Left ventricle myocardium inferior (tissue), 1 donor: ENCODE data around the gene PRSS38. TPM values are rescaled to one million over a fixed set of nuclear protein-coding genes. Genes with fewer than 3 reads are reported as not detected.

Experiments
- DNase-seq: peaks from one replicate; pipeline ENCODE4 v3.0.0-alpha.2; 2020
- H3K27ac ChIP-seq: fragments of 200-600 bp; replicated peaks from 2 replicates; pipeline ENCODE4 v1.8.0; 2021
- H3K27me3 ChIP-seq: fragments of 200-600 bp; 2 replicates; pipeline ENCODE4 v1.8.0; 2021; ENCODE audit warnings: low read depth
- H3K36me3 ChIP-seq: fragments of 200-600 bp; 2 replicates; pipeline ENCODE4 v1.8.0; 2021
- H3K4me1 ChIP-seq: fragments of 200-600 bp; 2 replicates; pipeline ENCODE4 v1.8.0; 2021
- H3K4me3 ChIP-seq: fragments of 200-600 bp; 2 replicates; pipeline ENCODE4 v1.8.0; 2021; ENCODE audit warnings: mild to moderate bottlenecking, moderate library complexity
- H3K9me3 ChIP-seq: fragments of 200-600 bp; replicated peaks from 2 replicates; pipeline ENCODE4 v1.8.0; 2021
- intact Hi-C: fragments of 100-400 bp; cut with micrococcal nuclease; formaldehyde crosslinking; loops from one replicate; pipeline ENCODE4 v1.11.0; 2022
- total RNA-seq: library from RNA; stranded (reverse); fragmentation: NEBNext Ultra II Directional; extraction: Animal tissue kit (Norgen Biotek cat#: 25700); gene quantifications from one replicate; pipeline ENCODE4 v1.2.1, GENCODE V29; 2021
- TF ChIP-seq, protein P1 (sequence below): fragments of 200-600 bp; IDR thresholded peaks from 2 replicates; pipeline ENCODE4 v1.8.0; 2021; ENCODE audit warnings: antibody characterized with exemption, mild to moderate bottlenecking, borderline replicate concordance
- donor health status: DM: no; HTN: yes; CAD: no; lungs with severe emphysema.

PRSS38 gene
- total RNA-seq, 1 donor from 2014 or later: not detected

GRCh38 chr1:227805606-227806197 lies 9.8 kb upstream of the PRSS38 start:
- intact Hi-C loops: no loop called here
- Histone ChIP-seq H3K27ac (no peak overlapping the region), H3K36me3 (no peaks in the 10 kb centered on the region), H3K4me3 (no peak overlapping the region), H3K27me3 (peaks cover 14% of the 10 kb centered on the region), H3K9me3 (peaks cover 20% of the 10 kb centered on the region), H3K4me1 (no peaks in the 10 kb centered on the region)
- DNase-seq: no peak
- TF ChIP-seq, protein P1, sequence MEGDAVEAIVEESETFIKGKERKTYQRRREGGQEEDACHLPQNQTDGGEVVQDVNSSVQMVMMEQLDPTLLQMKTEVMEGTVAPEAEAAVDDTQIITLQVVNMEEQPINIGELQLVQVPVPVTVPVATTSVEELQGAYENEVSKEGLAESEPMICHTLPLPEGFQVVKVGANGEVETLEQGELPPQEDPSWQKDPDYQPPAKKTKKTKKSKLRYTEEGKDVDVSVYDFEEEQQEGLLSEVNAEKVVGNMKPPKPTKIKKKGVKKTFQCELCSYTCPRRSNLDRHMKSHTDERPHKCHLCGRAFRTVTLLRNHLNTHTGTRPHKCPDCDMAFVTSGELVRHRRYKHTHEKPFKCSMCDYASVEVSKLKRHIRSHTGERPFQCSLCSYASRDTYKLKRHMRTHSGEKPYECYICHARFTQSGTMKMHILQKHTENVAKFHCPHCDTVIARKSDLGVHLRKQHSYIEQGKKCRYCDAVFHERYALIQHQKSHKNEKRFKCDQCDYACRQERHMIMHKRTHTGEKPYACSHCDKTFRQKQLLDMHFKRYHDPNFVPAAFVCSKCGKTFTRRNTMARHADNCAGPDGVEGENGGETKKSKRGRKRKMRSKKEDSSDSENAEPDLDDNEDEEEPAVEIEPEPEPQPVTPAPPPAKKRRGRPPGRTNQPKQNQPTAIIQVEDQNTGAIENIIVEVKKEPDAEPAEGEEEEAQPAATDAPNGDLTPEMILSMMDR: no peak

DNA sequence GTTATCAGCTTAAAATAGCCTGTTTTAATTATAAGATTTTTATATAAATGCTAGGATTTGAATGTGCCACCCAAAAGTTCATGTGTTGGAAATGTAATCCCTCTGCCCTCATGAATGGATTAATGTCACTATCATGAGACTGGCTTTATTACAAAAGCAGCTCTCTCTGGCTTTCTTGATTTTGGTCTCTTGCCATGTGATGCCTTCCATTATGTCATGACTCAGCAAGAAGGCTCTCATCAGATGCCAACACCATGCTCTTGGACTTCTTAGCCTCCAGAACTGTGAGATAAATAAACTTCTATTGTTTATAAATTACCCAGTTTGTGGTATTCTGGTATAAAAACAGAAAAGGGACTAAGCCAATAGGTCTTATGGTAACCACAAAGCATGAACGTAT lies 6.9 kb upstream of the PRSS38 start:
- no peak overlapping the region for H3K4me3 ChIP-seq
- no peaks in the 10 kb centered on the region for H3K36me3 ChIP-seq
- no peak overlapping the region for H3K27ac ChIP-seq
- peaks cover 23% of the 10 kb centered on the region for H3K9me3 ChIP-seq
- TF ChIP-seq, protein P1: no peak
- intact Hi-C loops: no loop called here
- H3K4me1 ChIP-seq: no peaks in the 10 kb centered on the region
- no peak for DNase-seq
- peaks cover 14% of the 10 kb centered on the region for H3K27me3 ChIP-seq

DNA sequence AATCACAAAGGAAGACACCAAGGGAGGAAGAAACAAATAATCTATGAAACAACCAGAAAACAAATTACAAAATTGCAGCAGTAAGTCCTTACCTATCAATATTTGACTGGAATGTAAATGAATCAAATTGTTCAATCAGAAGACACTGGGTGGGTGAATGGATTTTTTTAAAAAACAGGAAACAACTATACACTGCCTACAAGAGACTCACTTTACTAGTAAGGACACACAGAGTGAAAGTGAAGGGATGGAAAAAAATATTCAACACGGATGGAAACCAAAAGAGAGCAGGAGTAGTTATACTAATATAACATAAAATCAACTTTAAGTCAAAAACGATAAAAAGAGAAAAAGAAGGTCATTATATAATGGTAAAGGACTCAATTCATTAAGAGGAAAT lies 6.4 kb upstream of the PRSS38 start:
- no peak overlapping the region for H3K27ac ChIP-seq
- peaks cover 24% of the 10 kb centered on the region for H3K9me3 ChIP-seq
- TF ChIP-seq, protein P1: no peak
- H3K4me3 ChIP-seq: no peak overlapping the region
- no peaks in the 10 kb centered on the region for H3K36me3 ChIP-seq
- peaks cover 14% of the 10 kb centered on the region for H3K27me3 ChIP-seq
- no peak for DNase-seq
- H3K4me1 ChIP-seq: no peaks in the 10 kb centered on the region
- intact Hi-C loops: no loop called here

- Histone ChIP-seq H3K27ac (no peak overlapping the region), H3K4me3 (no peak overlapping the region), H3K36me3 (no peaks in the 10 kb centered on the region), H3K27me3 (no peaks in the 10 kb centered on the region), H3K9me3 (peaks cover 34% of the 10 kb centered on the region), H3K4me1 (no peaks in the 10 kb centered on the region)
- TF ChIP-seq, protein P1: no peak
- intact Hi-C loops: no loop called here
- DNase-seq: no peak
Measured at GRCh38 chr1:227813962-227814361, 1.5 kb upstream of the PRSS38 start.

GRCh38 chr1:227816750-227817446 lies 1.4 kb downstream of the PRSS38 start:
- no peak for DNase-seq
- H3K4me1 ChIP-seq: no peaks in the 10 kb centered on the region
- H3K9me3 ChIP-seq: peaks cover 44% of the 10 kb centered on the region
- no peak overlapping the region for H3K27ac ChIP-seq
- no peak overlapping the region for H3K4me3 ChIP-seq
- no peaks in the 10 kb centered on the region for H3K27me3 ChIP-seq
- TF ChIP-seq, protein P1: no peak
- intact Hi-C loops: no loop called here
- no peaks in the 10 kb centered on the region for H3K36me3 ChIP-seq
